Activated naive CD4-positive, alpha-beta T cell treated with anti-CD3 and anti-CD28 coated beads for 36 hours (primary cell): ENCODE measurements around the gene SSTR5. TPM values are rescaled to one million over a fixed set of nuclear protein-coding genes. Genes with fewer than 3 reads are reported as not detected.

Source experiments
- CTCF ChIA-PET: fragments of 350-600 bp; sonication (Branson Sonifier 250); formaldehyde crosslinking; loops from one replicate; lab custom pipeline; 2021; ENCODE audit warnings: antibody characterized with exemption; lab: Charles Lee
- DNase-seq: peaks from one replicate; pipeline ENCODE4 v3.0.0-alpha.2; 2020
- H3K27ac Mint-ChIP-seq: one replicate; pipeline ENCODE4 v1.8.0; 2021; ENCODE audit warnings: mild to moderate bottlenecking, mixed read lengths
- H3K27me3 Mint-ChIP-seq: one replicate; pipeline ENCODE4 v1.8.0; 2021; ENCODE audit warnings: low read depth, mixed read lengths
- H3K36me3 Mint-ChIP-seq: one replicate; pipeline ENCODE4 v1.8.0; 2021; ENCODE audit warnings: low read depth, mixed read lengths
- H3K4me1 Mint-ChIP-seq: one replicate; pipeline ENCODE4 v1.8.0; 2021; ENCODE audit warnings: low read depth, mixed read lengths
- H3K4me3 Mint-ChIP-seq: one replicate; pipeline ENCODE4 v1.8.0; 2021; ENCODE audit warnings: mild to moderate bottlenecking, moderate library complexity, mixed read lengths
- H3K9me3 Mint-ChIP-seq: one replicate; pipeline ENCODE4 v1.8.0; 2021; ENCODE audit warnings: mixed read lengths
- intact Hi-C: fragments of 100-400 bp; cut with micrococcal nuclease; formaldehyde crosslinking; loops from one replicate; pipeline ENCODE4 v1.15.1; 2023
- total RNA-seq, 2 experiments: library from RNA; stranded (reverse); gene quantifications; one replicate each; pipeline ENCODE4 v1.2.3, GENCODE V29; 2021

Gene SSTR5
- total RNA-seq, 2 experiments from 2014 or later: not detected

- Mint-ChIP-seq H3K27me3 (peaks cover 12% of the 10 kb centered on the region), H3K36me3 (no peaks in the 10 kb centered on the region), H3K4me1 (no peaks in the 10 kb centered on the region), H3K4me3 (no peak overlapping the region), H3K27ac (no peak overlapping the region), H3K9me3 (no peaks in the 10 kb centered on the region)
- CTCF ChIA-PET: no interaction called here
- no peak for DNase-seq
- intact Hi-C loops: no loop called here
These were observed 36.0 kb downstream of the SSTR5 start for GRCh38 chr16:1108299-1109252.

- Mint-ChIP-seq H3K4me1 (no peaks in the 10 kb centered on the region), H3K27me3 (peaks cover 7% of the 10 kb centered on the region), H3K36me3 (no peaks in the 10 kb centered on the region), H3K9me3 (no peaks in the 10 kb centered on the region), H3K4me3 (no peak overlapping the region), H3K27ac (no peak overlapping the region)
- intact Hi-C loops: no loop called here
- CTCF ChIA-PET: no interaction called here
- no peak for DNase-seq
These were observed 37.1 kb downstream of the SSTR5 start for GRCh38 chr16:1109648-1110047.

DNA sequence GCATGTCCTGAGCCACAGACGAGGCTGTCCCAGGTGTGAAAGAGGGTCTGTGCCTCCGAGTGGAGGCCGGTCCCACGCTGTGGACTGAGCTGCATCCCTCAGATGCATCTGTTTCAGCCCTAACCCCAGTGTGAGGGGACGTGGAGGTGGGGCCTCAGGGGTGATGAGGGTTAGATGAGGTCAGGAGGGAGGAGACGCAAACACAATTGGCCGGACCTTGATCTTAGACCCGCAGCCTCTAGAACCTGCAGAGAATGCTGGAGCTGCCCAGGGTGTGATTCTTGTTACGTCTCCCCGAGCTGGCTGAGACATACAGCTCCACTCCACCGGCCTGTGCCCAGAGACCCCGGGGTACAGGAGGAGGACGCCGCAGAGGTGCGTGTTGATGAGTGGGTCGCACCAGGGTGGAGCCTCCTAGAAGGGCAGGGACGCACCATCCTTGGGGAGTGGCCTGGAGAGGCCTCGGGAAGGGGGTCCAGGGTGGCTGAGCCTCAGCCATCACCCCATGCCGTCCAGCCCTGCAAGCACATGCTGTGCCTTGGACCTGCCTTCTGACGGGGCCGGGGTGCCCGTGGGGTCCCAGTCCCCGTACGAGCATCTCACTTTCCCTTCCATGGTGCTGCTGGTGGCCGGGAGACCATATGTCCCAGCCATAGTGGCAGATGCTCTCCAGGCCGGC lies 40.1 kb downstream of the SSTR5 start:
- H3K9me3 Mint-ChIP-seq: no peaks in the 10 kb centered on the region
- H3K4me3 Mint-ChIP-seq: no peak overlapping the region
- H3K27ac Mint-ChIP-seq: no peak overlapping the region
- H3K36me3 Mint-ChIP-seq: no peaks in the 10 kb centered on the region
- H3K4me1 Mint-ChIP-seq: no peaks in the 10 kb centered on the region
- peaks cover 3% of the 10 kb centered on the region for H3K27me3 Mint-ChIP-seq
- CTCF ChIA-PET: no interaction called here
- DNase-seq: no peak
- intact Hi-C loops: no loop called here

DNA sequence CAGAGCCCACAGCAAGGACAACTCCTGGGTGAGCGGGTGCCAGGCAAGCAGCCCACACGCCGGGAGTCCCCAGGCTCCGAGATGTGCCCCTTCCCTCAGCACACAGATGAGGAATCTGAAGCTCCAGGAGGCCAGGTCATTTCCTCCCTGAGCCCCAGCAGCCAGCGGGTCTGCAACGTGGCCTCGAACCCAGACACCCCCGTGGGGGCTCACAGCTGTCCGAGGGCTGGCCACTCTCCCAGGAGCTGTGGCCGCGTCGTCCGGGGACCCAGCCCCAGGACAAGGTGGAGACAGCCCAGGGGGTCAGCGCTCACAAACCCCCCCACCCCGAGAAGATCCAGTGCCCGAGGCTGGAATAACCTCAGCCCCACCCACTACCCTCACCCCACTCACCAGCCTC lies 40.9 kb downstream of the SSTR5 start:
- H3K27ac Mint-ChIP-seq: no peak overlapping the region
- no peaks in the 10 kb centered on the region for H3K4me1 Mint-ChIP-seq
- peaks cover 3% of the 10 kb centered on the region for H3K27me3 Mint-ChIP-seq
- no peak for DNase-seq
- no peaks in the 10 kb centered on the region for H3K36me3 Mint-ChIP-seq
- intact Hi-C loops: no loop called here
- no peaks in the 10 kb centered on the region for H3K9me3 Mint-ChIP-seq
- CTCF ChIA-PET: no interaction called here
- H3K4me3 Mint-ChIP-seq: no peak overlapping the region

DNA sequence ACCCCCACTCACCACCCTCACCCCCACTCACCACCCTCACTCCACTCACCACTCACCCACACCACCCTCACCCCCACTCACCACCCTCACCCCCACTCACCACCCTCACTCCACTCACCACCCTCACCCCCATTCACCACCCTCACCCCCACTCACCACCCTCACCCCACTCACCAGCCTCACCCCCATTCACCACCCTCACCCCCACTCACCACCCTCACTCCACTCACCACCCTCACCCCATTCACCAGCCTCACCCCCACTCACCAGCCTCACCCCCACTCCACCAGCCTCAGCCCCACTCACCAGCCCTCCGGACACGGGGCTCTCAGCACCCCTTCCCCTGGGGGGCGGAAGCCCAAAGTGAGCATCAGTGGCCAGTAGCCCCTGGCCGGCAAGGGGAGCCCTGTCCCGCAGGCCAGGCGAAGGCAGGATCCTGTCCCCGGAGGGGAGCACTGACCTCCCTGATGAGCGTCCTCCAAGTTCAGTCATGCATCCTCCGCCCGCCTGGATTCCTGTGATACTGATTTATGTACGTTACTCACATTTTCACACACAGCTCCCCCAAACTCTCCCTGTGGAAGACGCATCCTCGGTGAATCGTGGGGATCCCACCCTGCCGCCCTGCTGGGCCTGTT lies 41.5 kb downstream of the SSTR5 start:
- intact Hi-C loops: no loop called here
- Mint-ChIP-seq H3K4me3 (no peak overlapping the region), H3K27me3 (peaks cover 3% of the 10 kb centered on the region), H3K4me1 (no peaks in the 10 kb centered on the region), H3K27ac (no peak overlapping the region), H3K36me3 (no peaks in the 10 kb centered on the region), H3K9me3 (no peaks in the 10 kb centered on the region)
- no peak for DNase-seq
- CTCF ChIA-PET: no interaction called here

DNA sequence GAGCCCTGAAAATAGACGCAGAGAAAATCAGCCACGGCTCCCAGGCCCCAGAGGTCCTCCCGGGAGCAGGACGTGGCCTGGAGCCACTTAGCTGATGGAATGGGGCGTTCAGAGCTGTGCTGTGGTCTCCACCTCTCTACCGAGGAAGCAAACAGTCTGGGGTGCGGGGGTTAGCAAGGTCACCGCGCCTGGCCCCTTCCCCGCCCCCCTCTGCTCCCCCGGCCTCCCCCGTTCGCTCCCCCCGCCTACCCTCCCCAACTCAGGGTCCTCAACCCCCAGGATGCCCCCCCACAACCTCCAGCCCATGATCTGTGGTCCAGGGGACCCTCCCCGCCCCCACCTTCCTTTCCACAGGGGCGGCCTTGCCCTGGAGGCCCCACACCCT lies 44.1 kb downstream of the SSTR5 start:
- Mint-ChIP-seq H3K4me1 (no peaks in the 10 kb centered on the region), H3K27ac (no peak overlapping the region), H3K36me3 (no peaks in the 10 kb centered on the region), H3K4me3 (no peak overlapping the region), H3K9me3 (no peaks in the 10 kb centered on the region), H3K27me3 (no peaks in the 10 kb centered on the region)
- CTCF ChIA-PET: no interaction called here
- no peak for DNase-seq
- intact Hi-C loops: no loop called here

- CTCF ChIA-PET: no interaction called here
- Mint-ChIP-seq H3K27me3 (no peaks in the 10 kb centered on the region), H3K36me3 (no peaks in the 10 kb centered on the region), H3K4me3 (no peak overlapping the region), H3K27ac (no peak overlapping the region), H3K9me3 (no peaks in the 10 kb centered on the region), H3K4me1 (no peaks in the 10 kb centered on the region)
- no peak for DNase-seq
- intact Hi-C loops: no loop called here
These were observed 44.8 kb downstream of the SSTR5 start for GRCh38 chr16:1117176-1117900.

- H3K27ac Mint-ChIP-seq: no peak overlapping the region
- H3K9me3 Mint-ChIP-seq: no peaks in the 10 kb centered on the region
- H3K36me3 Mint-ChIP-seq: no peaks in the 10 kb centered on the region
- intact Hi-C loops: no loop called here
- DNase-seq: no peak
- no peaks in the 10 kb centered on the region for H3K4me1 Mint-ChIP-seq
- no peak overlapping the region for H3K4me3 Mint-ChIP-seq
- no peaks in the 10 kb centered on the region for H3K27me3 Mint-ChIP-seq
- CTCF ChIA-PET: no interaction called here
These were observed 45.4 kb downstream of the SSTR5 start for GRCh38 chr16:1117926-1118325.

DNA sequence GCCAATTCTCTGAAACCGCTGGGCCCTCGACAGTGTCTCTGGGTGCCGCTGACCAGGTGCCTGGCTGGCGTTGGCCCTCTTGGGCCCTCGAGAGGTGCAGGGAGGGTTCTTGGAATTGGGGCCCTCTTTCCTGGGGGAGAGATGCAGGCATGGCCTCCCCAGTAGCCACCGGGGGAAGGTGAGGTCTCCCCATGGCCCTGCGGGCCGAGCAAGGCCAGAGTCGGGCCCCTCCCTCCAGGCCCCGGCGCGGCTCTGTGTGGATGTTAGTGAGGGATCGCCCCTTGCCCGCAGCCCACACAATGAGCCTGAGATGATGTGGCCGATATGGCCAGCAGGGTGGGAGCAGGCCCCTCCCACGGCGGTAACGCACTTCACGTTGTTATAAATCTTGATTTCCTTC lies 46.6 kb downstream of the SSTR5 start:
- Mint-ChIP-seq H3K9me3 (no peaks in the 10 kb centered on the region), H3K4me3 (no peak overlapping the region)
- CTCF ChIA-PET: no interaction called here

GRCh38 chr16:1119766-1120576 lies 47.4 kb downstream of the SSTR5 start:
- no peak for DNase-seq
- H3K27me3 Mint-ChIP-seq: no peaks in the 10 kb centered on the region
- no peak overlapping the region for H3K4me3 Mint-ChIP-seq
- H3K9me3 Mint-ChIP-seq: no peaks in the 10 kb centered on the region
- CTCF ChIA-PET: no interaction called here
- no peaks in the 10 kb centered on the region for H3K36me3 Mint-ChIP-seq
- H3K4me1 Mint-ChIP-seq: no peaks in the 10 kb centered on the region
- H3K27ac Mint-ChIP-seq: no peak overlapping the region
- intact Hi-C loops: no loop called here

More for the DNA sequence above, 46.6 kb downstream of the SSTR5 start:
- no peak overlapping the region for H3K27ac Mint-ChIP-seq
- no peaks in the 10 kb centered on the region for H3K36me3 Mint-ChIP-seq
- no peaks in the 10 kb centered on the region for H3K4me1 Mint-ChIP-seq
- H3K27me3 Mint-ChIP-seq: no peaks in the 10 kb centered on the region
- DNase-seq: no peak
- intact Hi-C loops: no loop called here

DNA sequence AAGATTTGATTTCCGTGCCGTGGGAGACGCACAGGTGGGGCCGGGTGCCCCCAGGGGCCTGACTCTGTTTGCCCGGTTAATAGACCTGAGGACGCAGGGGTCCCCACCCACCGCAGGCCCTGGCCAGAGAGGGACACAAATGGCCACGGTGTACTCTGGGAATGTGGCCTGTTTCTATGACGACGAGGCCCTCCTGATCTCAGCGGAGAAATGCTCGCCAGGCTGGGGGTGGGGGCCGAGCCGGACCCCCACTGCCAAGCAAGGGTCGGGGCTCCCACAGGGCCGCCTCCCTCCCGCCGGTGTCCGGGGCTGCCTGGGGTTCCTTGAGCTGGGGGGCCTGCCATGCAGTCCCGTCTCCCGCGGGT lies 48.0 kb downstream of the SSTR5 start:
- no peak overlapping the region for H3K27ac Mint-ChIP-seq
- no peak overlapping the region for H3K4me3 Mint-ChIP-seq
- no peak for DNase-seq
- no peaks in the 10 kb centered on the region for H3K36me3 Mint-ChIP-seq
- no peaks in the 10 kb centered on the region for H3K27me3 Mint-ChIP-seq
- intact Hi-C loops: no loop called here
- no peaks in the 10 kb centered on the region for H3K9me3 Mint-ChIP-seq
- CTCF ChIA-PET: no interaction called here
- H3K4me1 Mint-ChIP-seq: no peaks in the 10 kb centered on the region

- Mint-ChIP-seq H3K9me3 (no peaks in the 10 kb centered on the region), H3K4me3 (no peak overlapping the region), H3K36me3 (no peaks in the 10 kb centered on the region), H3K27me3 (no peaks in the 10 kb centered on the region), H3K27ac (no peak overlapping the region), H3K4me1 (no peaks in the 10 kb centered on the region)
- CTCF ChIA-PET: no interaction called here
- no peak for DNase-seq
- intact Hi-C loops: no loop called here
These were observed 48.5 kb downstream of the SSTR5 start for GRCh38 chr16:1121009-1121408.
